HG02870 (cell line): ENCODE measurements around the gene SPDEF.

ENCODE experiments used
- ATAC-seq: cut with Tn5 transposase; IDR thresholded peaks from one replicate; pipeline ENCODE4 v1.9.1; 2021; ENCODE audit warnings: mild to moderate bottlenecking, moderate library complexity; ENCODE audit not compliant: unreplicated experiment

SPDEF gene

DNA sequence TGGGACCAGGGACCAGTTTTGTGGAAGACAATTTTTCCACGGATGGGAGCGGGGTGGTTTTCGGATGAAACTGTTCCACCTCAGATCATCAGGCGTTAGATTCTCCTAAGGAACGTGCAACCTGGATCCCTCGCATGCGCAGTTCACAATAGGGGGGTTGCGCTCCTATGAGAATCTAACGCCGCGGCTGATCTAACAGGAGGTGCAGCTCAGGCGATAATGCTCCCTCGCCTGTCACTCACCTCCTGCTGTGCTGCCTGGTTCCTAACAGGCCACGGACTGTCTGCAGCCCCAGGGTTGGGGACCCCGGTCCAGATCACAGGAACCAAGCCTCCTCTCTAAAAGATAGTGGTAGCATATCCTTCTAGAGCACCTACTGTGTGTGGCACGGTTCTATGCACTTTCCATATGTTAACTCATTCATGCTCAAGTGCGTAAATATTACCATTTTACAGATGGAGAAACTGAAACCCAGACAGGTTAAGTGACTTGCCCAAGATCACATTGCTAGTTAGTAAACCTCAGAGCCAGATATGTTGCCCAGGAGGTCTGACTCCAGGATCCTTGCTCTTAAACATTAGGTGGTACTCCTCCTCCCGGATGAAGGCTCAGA, 25.3 kb downstream of the SPDEF start:
- no peak for ATAC-seq

GRCh38 chr6:34529665-34530327, 26.3 kb downstream of the SPDEF start:
- ATAC-seq = no peak

- no peak for ATAC-seq
These were observed 27.0 kb downstream of the SPDEF start for GRCh38 chr6:34528996-34529664.

- ATAC-seq = no peak
These were observed 28.1 kb downstream of the SPDEF start for GRCh38 chr6:34527751-34528670.

DNA sequence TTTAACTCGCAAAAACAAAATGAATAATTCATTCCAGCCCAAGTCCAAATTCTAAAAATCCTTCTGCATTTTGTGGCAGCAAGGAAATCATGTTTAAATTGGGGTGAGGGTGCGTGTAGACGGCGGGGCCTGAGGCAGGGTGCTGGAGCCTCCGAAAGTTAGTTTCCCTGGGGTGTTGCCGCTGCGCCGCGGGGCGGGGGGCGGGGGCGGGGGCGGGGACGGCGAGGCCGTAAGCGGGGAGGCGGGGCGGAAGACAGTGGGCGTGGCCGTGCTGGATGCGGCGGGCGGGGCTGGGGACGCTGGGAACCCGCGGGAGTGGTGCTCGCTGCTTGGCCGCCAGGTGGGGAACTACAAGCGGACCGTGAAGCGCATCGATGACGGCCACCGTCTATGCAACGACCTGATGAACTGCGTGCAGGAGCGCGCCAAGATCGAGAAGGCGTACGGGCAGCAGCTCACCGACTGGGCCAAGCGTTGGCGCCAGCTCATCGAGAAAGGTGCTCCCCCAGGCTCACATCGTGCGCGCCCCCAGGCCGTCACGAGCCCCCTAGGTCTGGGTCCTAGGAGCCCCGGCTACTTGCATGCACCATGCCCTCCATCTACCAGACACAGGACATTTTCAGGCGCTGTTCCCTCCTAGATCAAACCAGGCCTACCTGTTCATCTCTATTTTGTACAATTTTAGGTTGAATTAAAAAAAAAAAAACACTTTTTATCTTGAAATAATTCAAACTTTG, 29.0 kb downstream of the SPDEF start:
- peak; percentile 86 for ATAC-seq

DNA sequence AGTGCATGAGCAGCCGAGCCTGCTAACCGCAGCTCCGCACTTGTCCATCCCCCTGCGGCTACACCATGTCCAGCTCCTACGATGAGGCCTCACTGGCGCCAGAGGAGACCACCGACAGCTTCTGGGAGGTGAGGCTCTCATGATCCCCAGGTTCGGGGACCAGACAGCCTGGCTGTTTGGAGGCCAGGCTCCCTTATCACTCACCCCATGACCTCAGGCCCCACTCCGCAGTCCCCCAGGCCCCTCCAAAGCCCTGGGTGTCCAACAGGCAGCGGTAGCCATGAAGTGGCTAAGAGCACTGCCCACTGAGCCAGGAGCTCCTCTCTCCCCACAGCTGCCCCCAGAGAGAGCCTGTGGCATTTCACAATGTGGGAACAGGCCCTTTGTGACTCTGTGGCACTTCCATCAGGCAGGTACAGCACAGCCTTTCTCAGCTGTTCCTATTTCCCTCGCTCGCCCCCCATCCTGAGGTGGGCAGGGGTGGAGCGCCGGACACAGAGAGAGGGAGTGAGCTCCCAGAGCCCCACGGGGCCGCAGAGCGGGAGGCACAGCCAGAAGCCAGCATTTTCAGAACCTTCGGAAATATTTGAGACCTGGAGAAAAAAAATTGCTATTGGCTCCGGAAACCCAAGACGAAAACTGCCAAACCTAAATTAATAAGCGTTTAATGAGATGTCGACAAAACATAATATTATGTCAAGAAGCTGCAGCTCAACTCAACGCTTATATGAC, 29.7 kb downstream of the SPDEF start:
- no peak for ATAC-seq

GRCh38 chr6:34525431-34526175, 30.5 kb downstream of the SPDEF start:
- no peak for ATAC-seq

DNA sequence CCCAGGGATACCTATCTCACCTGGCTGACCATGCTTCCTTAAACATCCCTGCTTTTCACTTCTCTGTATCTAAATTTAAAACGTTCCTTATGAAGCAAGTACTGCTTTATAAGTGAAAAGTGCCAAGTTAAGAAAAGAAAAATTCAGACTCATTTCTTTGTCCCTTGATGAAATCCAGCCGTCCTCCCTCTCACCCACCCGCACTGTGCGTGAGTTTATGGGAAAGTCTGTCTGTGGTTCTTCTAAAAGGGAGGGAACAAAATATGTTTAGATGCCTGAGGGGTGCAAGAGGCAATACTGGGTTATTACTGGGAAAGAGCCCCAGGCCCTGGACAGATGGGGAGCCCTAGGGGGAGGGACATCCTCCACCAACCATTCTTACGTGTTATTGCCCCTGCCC, 31.2 kb downstream of the SPDEF start:
- ATAC-seq = no peak

DNA sequence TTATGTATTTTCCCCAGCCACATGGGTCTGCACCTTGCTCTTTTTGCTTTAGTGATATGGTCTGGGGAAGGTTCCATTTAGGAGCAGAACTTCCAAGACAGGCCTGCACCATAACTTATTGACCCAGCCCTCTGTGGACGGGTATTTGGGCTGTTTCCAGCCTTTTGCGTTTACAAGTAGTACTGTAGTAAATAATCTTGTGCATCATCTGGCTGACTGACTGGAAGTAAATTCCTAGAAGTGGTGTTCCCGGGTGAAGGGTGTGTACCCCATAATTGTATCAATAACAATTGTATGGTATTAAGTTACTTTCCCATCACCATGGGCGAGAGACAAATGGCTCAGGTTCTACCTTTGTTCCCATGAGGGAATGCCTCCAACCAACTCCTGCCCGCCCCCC, 31.6 kb downstream of the SPDEF start:
- ATAC-seq = no peak

DNA sequence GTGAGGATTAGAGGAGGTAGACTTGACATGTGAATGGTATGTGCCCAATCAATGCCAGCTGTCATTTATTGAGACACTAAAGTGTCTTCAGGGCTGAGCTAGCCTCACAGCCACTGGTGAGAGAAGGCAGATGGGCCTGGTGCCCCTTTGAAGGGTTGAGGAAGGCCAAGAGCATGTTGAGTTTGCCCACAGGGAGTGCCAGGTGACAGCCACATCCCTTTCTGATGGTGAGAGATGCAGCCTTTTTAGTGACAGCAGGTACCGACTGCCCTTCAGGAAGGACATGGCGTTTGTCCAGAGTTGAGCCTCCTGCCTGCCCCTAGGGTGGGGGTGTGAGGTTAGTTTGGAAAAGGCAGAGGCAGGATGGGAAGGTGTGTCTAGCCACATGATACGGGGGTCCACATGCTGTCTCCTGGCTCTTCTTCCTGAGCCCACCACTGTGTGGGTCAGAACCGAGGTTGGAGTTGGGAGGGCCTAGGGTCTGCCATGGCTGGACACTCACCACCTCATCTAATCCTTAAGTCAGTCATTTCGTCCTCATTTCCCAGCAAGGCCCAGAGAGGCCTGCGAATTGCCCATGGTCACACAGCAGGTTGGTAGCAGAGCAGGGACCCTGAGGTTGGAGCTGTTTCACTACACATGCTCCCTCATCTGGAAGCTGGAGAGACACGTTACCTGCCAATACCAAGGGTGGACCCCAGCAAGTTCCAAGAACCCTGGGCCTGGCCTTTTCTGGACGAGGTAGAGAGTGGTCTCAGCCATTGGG, 32.5 kb downstream of the SPDEF start:
- no peak for ATAC-seq

DNA sequence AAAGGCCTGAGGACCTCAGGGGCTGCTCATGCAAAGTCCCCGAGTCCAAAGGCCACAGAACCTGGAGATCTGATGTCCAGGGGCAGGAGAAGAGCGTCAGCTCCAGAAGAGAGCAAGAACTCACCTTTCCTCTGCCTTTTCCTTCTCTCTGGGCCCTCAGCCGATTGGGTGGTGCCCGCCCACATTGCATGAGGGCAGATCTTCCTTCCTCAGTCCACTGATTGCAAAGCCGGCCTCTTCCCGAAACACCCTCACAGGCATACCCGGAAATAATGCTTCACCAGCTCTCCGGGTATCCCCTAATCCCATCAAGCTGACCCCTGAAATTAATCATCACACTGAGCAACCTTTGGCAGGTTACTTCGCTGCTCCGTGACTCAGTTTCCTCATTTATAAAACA, 33.4 kb downstream of the SPDEF start:
- ATAC-seq = no peak

GRCh38 chr6:34521463-34522285, 34.5 kb downstream of the SPDEF start:
- ATAC-seq = no peak

DNA sequence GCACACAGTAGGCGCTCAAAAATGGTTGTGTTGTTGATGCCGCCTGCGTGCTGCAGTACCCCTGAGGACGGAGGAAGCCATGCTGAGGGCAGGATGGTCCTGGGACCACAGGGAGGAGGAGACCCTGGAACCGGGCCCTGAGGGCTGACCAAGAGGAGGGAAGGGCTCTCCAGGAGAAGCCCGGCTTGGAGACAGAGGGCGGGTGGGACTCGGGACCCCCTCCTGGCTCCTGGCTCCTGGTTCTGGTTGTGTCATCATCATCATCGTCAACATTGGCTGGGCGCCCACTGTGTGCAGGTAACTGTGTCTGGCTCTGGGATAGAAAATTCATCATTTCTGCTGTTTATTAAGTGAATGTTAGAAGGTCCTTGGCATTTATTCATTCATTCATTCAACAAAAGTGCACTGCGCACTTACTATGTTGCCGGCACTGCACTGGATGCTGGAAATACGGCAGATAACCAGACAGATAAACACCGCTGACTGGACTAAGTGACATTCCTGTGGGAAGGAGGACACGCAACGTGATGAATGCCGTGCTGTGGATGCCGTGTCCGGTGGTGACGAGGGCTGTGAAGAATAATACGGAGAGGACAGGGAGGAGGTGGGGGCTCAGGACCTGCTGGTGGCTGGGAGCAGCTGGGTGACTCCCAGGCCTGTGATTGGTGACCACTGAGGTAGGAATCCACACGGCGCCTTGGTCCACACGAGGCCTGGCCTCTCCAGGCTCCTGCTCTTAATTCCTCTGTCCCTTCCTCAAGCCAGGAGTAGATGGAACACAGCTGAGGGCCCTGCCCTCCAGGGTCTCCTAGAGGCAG, 35.3 kb downstream of the SPDEF start:
- no peak for ATAC-seq

DNA sequence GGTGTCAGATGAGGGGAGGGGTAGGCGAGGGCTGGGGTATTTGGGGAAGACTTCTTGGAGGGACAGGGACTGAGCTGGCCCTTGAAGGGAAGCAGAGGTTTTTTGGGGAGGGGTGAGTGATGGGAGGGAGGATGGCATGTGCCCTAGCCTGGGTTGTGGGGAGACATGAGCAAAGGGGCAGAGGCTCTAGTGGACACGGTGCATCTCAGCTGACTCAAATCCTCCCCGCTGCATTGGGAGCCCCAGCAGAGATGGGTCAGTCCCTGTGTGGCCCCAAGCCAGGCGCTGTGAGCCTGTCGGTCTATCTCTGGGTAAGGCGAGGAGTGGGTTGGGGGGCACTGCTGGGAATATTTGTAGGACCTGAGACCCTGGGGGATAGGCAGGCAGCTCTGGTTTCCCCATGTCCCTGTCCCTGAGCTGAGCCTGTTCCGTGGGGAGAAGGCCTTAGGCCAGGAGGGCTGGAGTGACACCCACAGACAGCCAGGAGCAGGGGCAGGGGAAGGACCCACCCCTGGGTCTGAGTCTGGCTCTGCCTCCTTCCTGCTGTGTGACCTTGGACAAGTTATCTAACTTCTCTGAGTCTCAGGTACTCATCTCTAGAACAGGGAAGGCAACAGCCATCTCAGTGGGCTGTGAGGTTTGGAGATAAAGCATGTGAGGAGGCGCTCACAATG, 36.0 kb downstream of the SPDEF start:
- no peak for ATAC-seq

DNA sequence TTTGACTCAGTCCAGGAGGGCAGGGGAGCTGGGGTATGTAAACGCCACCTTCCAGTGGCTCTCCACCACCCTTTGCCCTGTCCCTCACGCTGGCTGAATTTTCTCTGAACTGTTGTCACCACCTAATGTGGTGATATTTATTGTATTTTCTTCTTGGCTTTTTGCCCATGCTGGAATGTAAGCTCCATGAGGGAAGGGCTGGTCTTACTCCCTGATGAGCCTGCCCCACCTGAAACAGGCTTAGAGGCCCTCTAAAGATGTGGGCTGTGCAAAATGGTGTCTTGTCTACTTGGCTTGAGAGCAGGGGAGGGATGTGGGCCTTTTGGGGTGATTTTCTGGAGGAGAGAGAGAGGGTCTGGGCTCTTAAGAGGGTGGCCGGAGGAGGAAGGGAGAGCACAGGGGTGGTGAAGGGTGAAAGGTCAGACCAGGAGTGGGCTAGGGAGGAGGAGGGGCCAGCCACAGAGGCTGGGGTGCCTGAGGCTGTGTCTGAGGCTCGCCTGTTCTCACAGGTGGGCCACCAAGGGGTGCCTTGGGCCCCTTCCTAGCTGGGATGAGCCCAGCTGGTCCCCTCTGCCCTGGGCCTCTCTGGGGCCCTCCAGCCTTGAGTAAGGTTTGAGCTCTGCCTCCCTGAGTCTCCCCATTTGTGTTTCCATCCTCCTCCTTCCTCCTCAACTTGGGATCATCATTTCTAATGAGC, 37.3 kb downstream of the SPDEF start:
- no peak for ATAC-seq

DNA sequence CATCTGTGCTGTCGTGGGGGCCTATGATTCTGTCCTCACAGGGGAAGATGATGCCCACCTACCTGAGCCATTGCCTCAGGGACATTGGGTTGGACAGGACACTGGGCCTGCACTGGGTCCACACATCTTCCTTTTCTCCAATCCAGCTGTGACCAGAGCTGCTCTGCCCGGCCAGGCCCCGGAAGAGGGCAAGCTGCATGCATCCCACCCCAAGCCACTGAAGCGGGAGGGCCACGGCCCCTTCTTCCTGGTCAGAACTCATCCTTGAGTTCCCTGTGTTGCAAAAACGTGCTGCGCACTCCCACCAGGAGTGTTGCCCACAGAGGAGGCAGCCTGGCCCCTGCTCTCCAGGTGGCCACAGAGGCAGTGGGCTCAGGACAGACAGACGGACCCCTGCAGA, 38.2 kb downstream of the SPDEF start:
- no peak for ATAC-seq
